ENCODE results near the gene ANAPC16.
A peak's percentile ranks its signal among the peaks of the same experiment; 100 is the strongest.

Gene ANAPC16

DNA sequence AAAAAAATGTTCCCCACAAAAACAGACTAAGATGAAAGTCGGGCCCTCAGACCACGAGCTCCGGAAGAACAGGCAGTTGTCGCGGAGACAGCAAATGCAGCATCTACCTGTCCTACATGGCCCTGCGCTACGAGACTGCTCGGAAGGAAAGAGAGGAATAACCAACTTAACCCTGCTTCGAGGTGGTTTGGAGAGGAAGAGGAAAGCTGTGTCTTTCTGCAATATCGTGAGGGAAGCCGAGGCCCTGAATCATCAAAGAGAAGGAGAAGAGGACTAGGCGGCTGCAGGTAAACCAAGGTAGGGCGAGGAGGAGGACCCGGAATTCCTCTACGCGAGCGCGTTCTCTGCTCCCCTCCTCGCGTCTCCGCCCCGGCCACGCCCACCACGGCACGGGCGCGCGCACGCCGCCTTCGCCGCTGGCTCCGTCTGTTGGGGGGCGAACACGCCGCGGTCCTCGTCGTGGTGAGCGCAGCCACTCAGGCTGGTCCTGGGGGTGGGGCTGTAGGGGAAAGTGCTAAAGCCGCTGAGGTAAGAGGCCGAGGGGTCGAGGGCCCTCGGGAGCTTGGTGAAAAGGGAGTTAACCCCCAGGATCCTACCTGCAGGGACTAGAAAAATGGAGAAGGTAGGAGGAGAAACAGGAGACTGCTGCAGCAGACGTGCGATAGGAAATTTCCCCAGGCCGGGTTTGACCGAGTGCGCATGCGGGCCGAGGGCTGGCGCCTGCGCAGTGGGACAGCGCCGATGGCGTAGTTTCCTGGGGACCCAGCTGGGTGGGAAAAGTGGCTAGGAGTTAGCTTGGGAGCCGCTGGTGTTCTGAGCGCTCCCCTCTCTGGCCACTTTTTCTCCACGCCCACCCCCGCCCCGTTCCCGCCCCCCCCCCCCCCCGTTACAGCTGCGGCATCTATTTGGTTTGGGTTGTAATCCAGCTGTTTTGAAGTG, at the start of gene ANAPC16, which contains the start of gene ASCC1:
TSS of gene ANAPC16 (plus strand) at position 402 of the 939 bp plus-strand sequence. CDS start 7,903 bp downstream, outside the sequence.
TSS of gene ASCC1 (minus strand) at position 666 of the 939 bp plus-strand sequence. CDS start 2,978 bp downstream, outside the sequence.
- Mint-ChIP-seq H3K9me3 (no peaks in the 10 kb centered on the region), H3K27me3 (ENCODE audit: low read depth) (no peaks in the 10 kb centered on the region), H3K4me3 (peak within 1 kb of the TSS; percentile 100), H3K4me1 (ENCODE audit: low read depth) (peaks cover 44% of the 10 kb centered on the region), H3K27ac (peak within 1 kb of the TSS; percentile 99), H3K36me3 (ENCODE audit: low read depth) (peaks cover 28% of the 10 kb centered on the region)
- peak; percentile 94 for DNase-seq (ENCODE audit: low spot score)

DNA sequence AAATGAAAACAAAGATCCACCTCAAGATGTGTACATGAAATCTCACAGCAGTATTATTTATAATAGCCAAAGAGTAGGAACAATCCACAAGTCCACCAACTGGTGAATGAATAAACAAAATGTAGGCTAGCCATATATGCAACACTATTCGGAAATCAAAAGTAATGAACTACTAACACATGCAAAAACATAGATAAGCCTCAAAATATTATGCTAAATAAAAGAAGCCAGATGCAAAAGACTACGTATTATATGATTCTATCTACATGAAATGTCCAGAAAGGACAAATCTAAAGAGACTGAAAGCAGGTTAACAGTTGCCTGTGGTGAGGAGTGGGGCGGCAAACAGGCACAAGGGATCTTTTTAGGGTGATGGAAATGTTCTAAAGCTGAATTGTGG, 48.7 kb upstream of the ANAPC16 start:
- Mint-ChIP-seq H3K9me3 (no peaks in the 10 kb centered on the region), H3K27ac (no peak overlapping the region), H3K4me3 (no peak overlapping the region), H3K4me1 (ENCODE audit: low read depth) (peaks cover 24% of the 10 kb centered on the region), H3K36me3 (ENCODE audit: low read depth) (peaks cover 11% of the 10 kb centered on the region), H3K27me3 (ENCODE audit: low read depth) (no peaks in the 10 kb centered on the region)
- DNase-seq (ENCODE audit: low spot score) = no peak

DNA sequence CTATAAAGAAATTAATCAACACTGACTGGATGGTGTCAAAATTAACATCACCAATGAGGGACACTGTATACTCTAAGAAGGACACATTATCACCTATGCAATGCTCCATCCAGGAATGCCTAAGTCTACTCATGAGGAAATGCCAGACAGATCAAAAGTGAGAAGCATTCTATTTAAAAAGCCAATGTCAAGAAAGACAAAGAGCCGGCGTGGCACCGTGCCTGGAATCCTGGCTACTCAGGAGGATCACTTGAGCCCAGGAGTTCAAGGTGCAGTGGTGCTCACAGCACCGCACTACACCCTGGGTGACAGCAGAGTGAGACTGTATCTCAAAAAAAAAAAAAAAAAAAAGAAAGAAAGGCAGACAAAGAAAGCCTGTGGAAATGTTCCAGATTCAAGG, 45.5 kb upstream of the ANAPC16 start:
- Mint-ChIP-seq H3K36me3 (ENCODE audit: low read depth) (peaks cover 7% of the 10 kb centered on the region), H3K4me3 (no peak overlapping the region), H3K9me3 (no peaks in the 10 kb centered on the region), H3K27ac (no peak overlapping the region), H3K27me3 (ENCODE audit: low read depth) (no peaks in the 10 kb centered on the region), H3K4me1 (ENCODE audit: low read depth) (peaks cover 28% of the 10 kb centered on the region)
- DNase-seq (ENCODE audit: low spot score) = no peak

DNA sequence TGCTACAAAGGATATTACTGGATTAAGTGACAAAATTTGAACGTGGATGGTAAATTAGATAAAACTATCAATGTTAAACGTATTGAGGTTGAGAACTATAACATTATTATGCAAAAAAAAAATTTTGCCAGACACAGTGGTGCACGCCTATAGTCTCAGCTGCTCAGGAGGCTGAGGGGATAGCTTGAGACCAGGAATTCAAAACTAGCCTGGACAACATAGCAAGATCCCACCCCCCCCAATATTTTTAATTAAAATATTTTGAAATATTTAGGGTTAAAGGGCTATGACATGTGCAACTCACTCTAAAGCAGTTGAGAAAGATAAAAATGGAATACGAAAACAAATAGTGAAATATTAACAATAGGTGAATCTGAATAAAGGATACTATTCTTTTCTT, 45.1 kb upstream of the ANAPC16 start:
- DNase-seq (ENCODE audit: low spot score) = no peak
- Mint-ChIP-seq H3K36me3 (ENCODE audit: low read depth) (peaks cover 7% of the 10 kb centered on the region), H3K4me3 (no peak overlapping the region), H3K27ac (no peak overlapping the region), H3K27me3 (ENCODE audit: low read depth) (no peaks in the 10 kb centered on the region), H3K4me1 (ENCODE audit: low read depth) (peaks cover 23% of the 10 kb centered on the region), H3K9me3 (no peaks in the 10 kb centered on the region)

DNA sequence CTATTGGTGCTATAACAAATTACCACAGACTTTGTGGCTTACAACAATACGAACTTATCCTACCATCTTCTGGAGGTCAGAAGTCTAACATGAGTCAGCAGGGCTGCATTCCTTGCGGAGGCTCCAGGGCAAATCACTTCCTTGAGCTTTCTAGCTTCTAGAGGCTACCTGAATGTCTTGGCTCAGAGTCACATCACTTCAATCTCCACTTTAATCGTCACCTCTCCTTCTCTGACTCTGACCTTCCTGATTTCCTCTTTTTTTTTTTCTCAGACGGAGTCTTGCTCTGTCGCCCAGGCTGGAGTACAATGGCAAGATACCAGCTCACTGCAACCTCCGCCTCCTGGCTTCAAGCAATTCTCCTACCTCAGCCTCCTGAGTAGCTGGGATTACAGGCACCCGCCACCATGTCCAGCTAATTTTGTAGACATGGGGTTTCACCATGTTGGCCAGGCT, 44.6 kb upstream of the ANAPC16 start:
- DNase-seq (ENCODE audit: low spot score) = no peak
- H3K4me3 Mint-ChIP-seq = no peak overlapping the region
- H3K27ac Mint-ChIP-seq = no peak overlapping the region
- H3K4me1 Mint-ChIP-seq (ENCODE audit: low read depth) = peaks cover 22% of the 10 kb centered on the region
- H3K27me3 Mint-ChIP-seq (ENCODE audit: low read depth) = no peaks in the 10 kb centered on the region
- peaks cover 7% of the 10 kb centered on the region for H3K36me3 Mint-ChIP-seq (ENCODE audit: low read depth)
- no peaks in the 10 kb centered on the region for H3K9me3 Mint-ChIP-seq

DNA sequence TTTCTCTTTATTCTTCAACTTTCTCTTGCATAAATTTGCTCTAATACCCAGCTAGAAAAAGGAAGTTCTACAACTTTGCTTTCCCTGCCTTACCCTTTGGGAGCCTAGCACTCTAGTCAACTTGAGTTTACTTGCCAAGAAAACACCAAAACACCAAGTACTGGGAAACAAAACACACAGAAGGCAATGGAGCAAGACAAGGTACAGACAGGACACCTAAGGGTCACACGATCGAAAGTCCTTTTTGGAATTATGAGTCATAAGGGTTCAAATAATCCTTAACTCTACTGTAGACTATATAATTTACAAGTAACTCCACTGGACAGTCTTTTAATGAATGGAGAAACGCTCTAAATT, 42.6 kb upstream of the ANAPC16 start:
- Mint-ChIP-seq H3K4me1 (ENCODE audit: low read depth) (peaks cover 19% of the 10 kb centered on the region), H3K27me3 (ENCODE audit: low read depth) (no peaks in the 10 kb centered on the region), H3K9me3 (no peaks in the 10 kb centered on the region), H3K4me3 (no peak overlapping the region), H3K36me3 (ENCODE audit: low read depth) (peaks cover 8% of the 10 kb centered on the region), H3K27ac (no peak overlapping the region)
- DNase-seq (ENCODE audit: low spot score) = no peak

DNA sequence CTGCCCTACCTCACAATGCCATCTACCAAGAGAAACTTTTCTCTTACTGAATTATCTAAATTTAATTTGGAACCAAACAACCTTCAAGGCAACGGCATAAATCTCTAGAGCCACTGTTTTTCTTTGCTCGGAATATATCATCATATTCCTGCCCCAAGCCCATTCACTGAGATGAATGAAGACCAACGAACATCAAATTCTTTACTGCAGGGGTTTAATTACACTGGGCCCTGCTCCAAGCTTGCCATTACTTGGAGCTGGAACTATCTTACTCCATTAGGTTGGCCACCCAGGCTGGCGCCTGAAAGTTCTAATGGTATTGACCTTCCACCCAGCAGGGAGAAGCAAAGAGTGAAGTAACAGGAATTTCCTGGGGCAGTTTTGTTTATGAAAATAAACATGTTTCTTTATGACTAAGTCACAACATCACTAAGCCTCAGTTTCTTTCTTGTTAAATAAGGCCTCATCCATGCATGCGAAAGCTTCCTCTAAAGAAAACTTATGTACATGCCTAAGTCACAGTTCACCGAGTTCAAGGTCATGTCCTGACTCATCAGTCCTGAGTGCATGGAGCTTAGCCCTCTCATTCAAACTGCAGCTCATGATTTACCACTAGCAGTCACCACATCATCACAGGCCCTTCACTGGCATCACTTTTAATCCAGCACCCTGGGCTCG, 42.1 kb upstream of the ANAPC16 start:
- Mint-ChIP-seq H3K27me3 (ENCODE audit: low read depth) (no peaks in the 10 kb centered on the region), H3K27ac (no peak overlapping the region), H3K36me3 (ENCODE audit: low read depth) (peaks cover 8% of the 10 kb centered on the region), H3K9me3 (no peaks in the 10 kb centered on the region), H3K4me3 (no peak overlapping the region), H3K4me1 (ENCODE audit: low read depth) (peaks cover 19% of the 10 kb centered on the region)
- DNase-seq (ENCODE audit: low spot score) = peak; percentile 6

DNA sequence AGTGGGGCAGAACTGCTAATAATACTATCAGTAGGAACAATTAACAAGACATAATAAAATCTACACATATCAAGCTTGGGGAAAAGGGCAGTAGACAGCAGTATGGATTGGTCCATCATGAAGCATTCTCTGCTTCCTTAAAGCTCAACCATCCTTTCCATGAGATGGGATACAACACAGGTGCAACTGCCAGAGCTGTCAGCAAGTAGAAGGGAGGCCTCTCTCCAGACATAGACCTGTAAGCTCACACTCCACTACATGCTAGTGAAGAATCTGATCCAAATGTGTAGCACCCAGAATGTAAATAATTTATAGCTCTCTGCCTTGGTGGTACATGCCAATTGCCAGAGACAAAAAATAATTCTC, 41.5 kb upstream of the ANAPC16 start:
- Mint-ChIP-seq H3K36me3 (ENCODE audit: low read depth) (peaks cover 8% of the 10 kb centered on the region), H3K27me3 (ENCODE audit: low read depth) (no peaks in the 10 kb centered on the region), H3K4me1 (ENCODE audit: low read depth) (peaks cover 19% of the 10 kb centered on the region), H3K9me3 (no peaks in the 10 kb centered on the region), H3K4me3 (no peak overlapping the region), H3K27ac (no peak overlapping the region)
- no peak for DNase-seq (ENCODE audit: low spot score)

DNA sequence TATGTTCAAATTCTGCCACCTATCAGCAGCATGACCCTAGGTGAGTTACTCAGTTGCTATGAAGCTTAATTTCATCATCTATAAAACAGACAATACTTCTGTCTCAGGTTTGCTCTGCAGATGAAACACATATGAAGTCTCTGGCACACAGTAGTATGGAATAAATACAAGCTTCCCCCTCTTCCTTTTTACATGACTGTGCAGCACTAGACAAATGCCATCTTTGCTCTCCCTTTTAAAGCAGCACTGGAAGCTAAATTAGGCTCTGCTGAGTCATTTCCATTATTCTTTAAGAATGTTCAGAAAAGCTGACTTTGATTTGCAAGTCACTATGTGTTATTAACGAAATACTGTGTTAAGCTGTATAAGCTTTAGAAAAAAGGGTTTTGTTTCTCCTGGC, 40.7 kb upstream of the ANAPC16 start:
- no peak overlapping the region for H3K27ac Mint-ChIP-seq
- DNase-seq (ENCODE audit: low spot score) = no peak
- peaks cover 6% of the 10 kb centered on the region for H3K36me3 Mint-ChIP-seq (ENCODE audit: low read depth)
- H3K9me3 Mint-ChIP-seq = no peaks in the 10 kb centered on the region
- H3K27me3 Mint-ChIP-seq (ENCODE audit: low read depth) = no peaks in the 10 kb centered on the region
- H3K4me3 Mint-ChIP-seq = no peak overlapping the region
- H3K4me1 Mint-ChIP-seq (ENCODE audit: low read depth) = peaks cover 19% of the 10 kb centered on the region

DNA sequence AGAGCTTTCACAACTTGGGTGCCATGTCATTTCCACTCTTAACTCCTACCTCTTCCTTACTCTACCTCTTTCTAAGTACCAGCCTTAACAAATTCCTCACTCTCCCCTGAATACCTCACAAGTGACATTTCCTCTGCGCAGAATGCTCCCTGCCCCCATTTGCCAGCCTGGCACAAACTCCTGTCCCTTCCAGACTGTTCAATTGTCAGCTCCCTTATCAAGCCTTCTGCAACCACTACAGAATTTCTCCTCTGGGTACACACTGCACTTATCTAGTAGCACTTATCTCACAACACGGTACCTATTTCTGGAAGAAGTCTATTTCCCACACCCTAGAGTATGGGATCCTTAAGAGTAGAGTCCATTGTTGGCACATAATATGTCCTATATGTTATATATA, 39.1 kb upstream of the ANAPC16 start:
- Mint-ChIP-seq H3K36me3 (ENCODE audit: low read depth) (peaks cover 9% of the 10 kb centered on the region), H3K4me1 (ENCODE audit: low read depth) (peaks cover 12% of the 10 kb centered on the region), H3K4me3 (no peak overlapping the region), H3K27me3 (ENCODE audit: low read depth) (no peaks in the 10 kb centered on the region), H3K27ac (no peak overlapping the region), H3K9me3 (no peaks in the 10 kb centered on the region)
- no peak for DNase-seq (ENCODE audit: low spot score)

DNA sequence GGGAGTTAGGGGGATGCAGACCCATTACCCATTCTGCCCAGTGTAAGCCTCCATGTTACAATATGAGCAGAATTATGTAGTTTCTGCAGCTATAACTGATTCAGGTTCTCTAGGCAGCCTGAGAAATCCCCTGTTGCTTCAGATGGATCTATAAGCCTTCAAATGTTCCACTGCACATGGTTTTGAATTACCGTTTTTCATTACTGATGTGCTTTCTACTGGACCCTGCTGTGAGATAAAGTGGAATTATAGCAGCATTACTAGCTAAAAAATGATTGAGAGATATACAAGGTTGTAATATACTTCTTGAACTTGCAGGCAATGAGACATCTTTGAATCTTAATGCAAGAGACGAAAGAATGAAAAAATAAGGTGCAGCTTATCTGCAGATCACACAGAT, 38.4 kb upstream of the ANAPC16 start:
- DNase-seq (ENCODE audit: low spot score) = no peak
- Mint-ChIP-seq H3K27me3 (ENCODE audit: low read depth) (no peaks in the 10 kb centered on the region), H3K4me1 (ENCODE audit: low read depth) (peaks cover 9% of the 10 kb centered on the region), H3K36me3 (ENCODE audit: low read depth) (peaks cover 17% of the 10 kb centered on the region), H3K4me3 (no peak overlapping the region), H3K9me3 (no peaks in the 10 kb centered on the region), H3K27ac (no peak overlapping the region)

DNA sequence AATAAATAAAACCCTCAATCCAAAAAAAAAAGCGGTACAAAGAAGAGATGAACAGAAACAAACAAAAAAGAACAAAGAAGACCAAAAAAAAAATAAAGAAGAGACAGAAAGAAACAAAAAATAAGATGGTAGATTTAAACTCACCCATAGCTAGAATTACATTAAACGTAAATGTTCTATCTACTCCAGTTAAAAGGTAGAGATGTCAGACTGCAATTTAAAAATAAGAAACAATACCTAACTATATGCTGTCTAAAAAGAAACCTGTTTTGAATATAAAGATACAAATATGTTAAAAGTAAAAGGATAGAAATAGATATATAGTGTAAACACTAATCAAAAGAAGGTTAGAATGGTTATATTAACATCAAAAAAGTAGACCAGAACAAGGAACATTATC, 31.7 kb upstream of the ANAPC16 start:
- no peak for DNase-seq (ENCODE audit: low spot score)
- Mint-ChIP-seq H3K4me3 (no peak overlapping the region), H3K36me3 (ENCODE audit: low read depth) (peaks cover 34% of the 10 kb centered on the region), H3K9me3 (peaks cover 17% of the 10 kb centered on the region), H3K4me1 (ENCODE audit: low read depth) (peaks cover 1% of the 10 kb centered on the region), H3K27me3 (ENCODE audit: low read depth) (no peaks in the 10 kb centered on the region), H3K27ac (no peak overlapping the region)

DNA sequence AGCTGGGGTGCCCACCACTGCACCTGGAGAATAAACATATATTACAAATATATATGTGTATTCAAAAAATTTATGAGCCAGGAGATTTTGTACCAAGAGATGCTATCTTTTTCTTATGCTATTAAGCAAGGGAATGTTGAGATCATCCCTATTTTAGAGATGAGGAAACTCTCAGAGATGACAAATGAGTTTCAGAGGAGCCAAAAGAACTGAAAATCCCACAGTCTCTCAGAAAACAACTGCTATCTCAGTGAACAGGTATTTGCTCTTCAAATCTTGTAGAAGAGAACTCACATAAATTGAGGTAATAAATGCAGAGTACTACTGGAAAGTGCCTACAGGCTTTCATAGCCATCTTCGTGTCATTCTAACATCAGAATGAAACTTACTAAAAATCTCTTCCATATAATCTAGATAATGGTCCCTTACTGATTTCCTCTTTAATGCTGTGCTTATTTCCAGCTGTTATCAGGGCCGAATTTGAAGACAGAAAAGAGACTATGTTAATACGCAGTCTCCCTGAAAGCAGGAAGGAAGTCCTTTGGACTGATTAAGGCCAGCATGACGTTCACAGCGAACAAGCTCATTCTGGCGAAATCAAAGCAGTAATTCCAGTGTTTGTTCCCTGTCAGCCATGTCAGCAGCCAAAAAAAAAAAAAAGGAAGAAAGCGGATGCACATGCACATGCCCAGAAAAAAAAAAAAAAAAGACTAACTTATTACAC, 29.4 kb upstream of the ANAPC16 start:
- Mint-ChIP-seq H3K4me3 (no peak overlapping the region), H3K4me1 (ENCODE audit: low read depth) (peaks cover 1% of the 10 kb centered on the region), H3K36me3 (ENCODE audit: low read depth) (peaks cover 33% of the 10 kb centered on the region), H3K27me3 (ENCODE audit: low read depth) (no peaks in the 10 kb centered on the region), H3K9me3 (peaks cover 17% of the 10 kb centered on the region), H3K27ac (no peak overlapping the region)
- no peak for DNase-seq (ENCODE audit: low spot score)

DNA sequence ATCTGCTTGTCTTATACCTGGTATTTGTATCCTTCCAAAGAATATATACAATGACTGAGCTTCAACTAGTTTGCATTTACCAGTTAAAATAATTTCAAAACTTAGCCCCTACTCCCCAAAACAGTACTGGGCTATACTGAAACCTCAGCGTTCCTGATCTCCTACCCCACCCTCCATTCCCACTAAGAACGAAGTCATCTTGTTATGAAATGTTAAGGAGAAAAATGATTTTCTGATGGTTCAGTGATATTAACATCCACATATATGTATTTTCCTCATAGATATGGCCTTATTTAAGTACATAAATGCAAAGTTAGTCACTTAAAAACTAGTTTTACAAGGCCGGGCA, 28.9 kb upstream of the ANAPC16 start:
- H3K9me3 Mint-ChIP-seq = peaks cover 17% of the 10 kb centered on the region
- no peak overlapping the region for H3K27ac Mint-ChIP-seq
- no peak overlapping the region for H3K4me3 Mint-ChIP-seq
- H3K4me1 Mint-ChIP-seq (ENCODE audit: low read depth) = peaks cover 1% of the 10 kb centered on the region
- no peak for DNase-seq (ENCODE audit: low spot score)
- no peaks in the 10 kb centered on the region for H3K27me3 Mint-ChIP-seq (ENCODE audit: low read depth)
- H3K36me3 Mint-ChIP-seq (ENCODE audit: low read depth) = peaks cover 33% of the 10 kb centered on the region
